ENCODE results near the gene WNT7A. TPM values are rescaled to one million over a fixed set of nuclear protein-coding genes. Genes with fewer than 3 reads are reported as not detected.

Gene WNT7A
- total and polyA plus RNA-seq, 2 donors (not counting 3 experiments of a cell fraction or from before 2014, with no cell fraction given): not detected

GRCh38 chr3:13792512-13793371, 87.1 kb downstream of the WNT7A start:
- no peak for FAIRE-seq
- Histone ChIP-seq H3K27ac (ENCODE audit: insufficient read depth, low read depth, low read length) (no peak overlapping the region), H3K4me2 (ENCODE audit: insufficient read depth, low read length) (no peak overlapping the region), H3K4me3 (replicated peaks in 1 of 3; ENCODE audit: insufficient read depth in 1 of 3, low read depth in 1 of 3, low read length in 3 of 3) (no peak overlapping the region), H3K36me3 (ENCODE audit: control insufficient read depth in 2 of 2, extremely low read depth in 1 of 2, insufficient read depth in 2 of 2, low read length in 2 of 2) (no peaks in the 10 kb centered on the region), H3K4me1 (ENCODE audit: control insufficient read depth, extremely low read depth, insufficient read depth, low read length) (no peaks in the 10 kb centered on the region), H3K9me1 (replicated peaks; ENCODE audit: control insufficient read depth, extremely low read depth, insufficient read depth, low read length) (no peaks in the 10 kb centered on the region), H2AFZ (ENCODE audit: low read depth, low read length) (no peak overlapping the region), H3K9ac (replicated peaks; ENCODE audit: extremely low read depth, insufficient read depth, low read length) (no peak overlapping the region), H4K20me1 (replicated peaks; ENCODE audit: control insufficient read depth, extremely low read depth, insufficient read depth, low read length) (no peaks in the 10 kb centered on the region), H3K79me2 (ENCODE audit: control insufficient read depth, insufficient read depth, low read length) (no peaks in the 10 kb centered on the region), H3K9me3 (replicated peaks; ENCODE audit: control insufficient read depth, insufficient read depth, low read length) (no peaks in the 10 kb centered on the region), H3K27me3 (ENCODE audit: control insufficient read depth in 2 of 2, insufficient read depth in 2 of 2, low read length in 2 of 2) (no peaks in the 10 kb centered on the region)
- DNase-seq (ENCODE audit: low read depth, low spot score): no peak
- CTCF ChIA-PET: no interaction called here
- BruUV-seq (replicated peaks): no TSS peak
- TF ChIP-seq FOS (IDR thresholded peaks at IDR 0.05; ENCODE audit: borderline replicate concordance, insufficient read depth, low read length) (no peak), JUN (IDR thresholded peaks at IDR 0.05; ENCODE audit: borderline replicate concordance, insufficient read depth, insufficient read length, low read depth) (no peak), EZH2 (IDR thresholded peaks at IDR 0.05; ENCODE audit: borderline replicate concordance, low read depth, low read length, severe bottlenecking) (no peak), POLR2AphosphoS5 (IDR thresholded peaks at IDR 0.05; ENCODE audit: insufficient read depth, low read depth, low read length) (no peak), POLR2A (IDR thresholded peaks at IDR 0.05; ENCODE audit: low read depth, low read length) (no peak), MYC (IDR thresholded peaks at IDR 0.05; ENCODE audit: low read depth, low read length) (no peak), GATA2 (IDR thresholded peaks at IDR 0.05; ENCODE audit: insufficient read depth, insufficient read length, low read depth, low read length) (no peak)
- TF ChIP-seq, protein P1, sequence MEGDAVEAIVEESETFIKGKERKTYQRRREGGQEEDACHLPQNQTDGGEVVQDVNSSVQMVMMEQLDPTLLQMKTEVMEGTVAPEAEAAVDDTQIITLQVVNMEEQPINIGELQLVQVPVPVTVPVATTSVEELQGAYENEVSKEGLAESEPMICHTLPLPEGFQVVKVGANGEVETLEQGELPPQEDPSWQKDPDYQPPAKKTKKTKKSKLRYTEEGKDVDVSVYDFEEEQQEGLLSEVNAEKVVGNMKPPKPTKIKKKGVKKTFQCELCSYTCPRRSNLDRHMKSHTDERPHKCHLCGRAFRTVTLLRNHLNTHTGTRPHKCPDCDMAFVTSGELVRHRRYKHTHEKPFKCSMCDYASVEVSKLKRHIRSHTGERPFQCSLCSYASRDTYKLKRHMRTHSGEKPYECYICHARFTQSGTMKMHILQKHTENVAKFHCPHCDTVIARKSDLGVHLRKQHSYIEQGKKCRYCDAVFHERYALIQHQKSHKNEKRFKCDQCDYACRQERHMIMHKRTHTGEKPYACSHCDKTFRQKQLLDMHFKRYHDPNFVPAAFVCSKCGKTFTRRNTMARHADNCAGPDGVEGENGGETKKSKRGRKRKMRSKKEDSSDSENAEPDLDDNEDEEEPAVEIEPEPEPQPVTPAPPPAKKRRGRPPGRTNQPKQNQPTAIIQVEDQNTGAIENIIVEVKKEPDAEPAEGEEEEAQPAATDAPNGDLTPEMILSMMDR (IDR thresholded peaks at IDR 0.05; ENCODE audit: extremely low read depth in 1 of 2, insufficient read depth in 1 of 2, low read depth in 1 of 2, low read length in 2 of 2): no peak
- TF ChIP-seq, protein P2, sequence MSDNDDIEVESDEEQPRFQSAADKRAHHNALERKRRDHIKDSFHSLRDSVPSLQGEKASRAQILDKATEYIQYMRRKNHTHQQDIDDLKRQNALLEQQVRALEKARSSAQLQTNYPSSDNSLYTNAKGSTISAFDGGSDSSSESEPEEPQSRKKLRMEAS (IDR thresholded peaks at IDR 0.05; ENCODE audit: insufficient read depth, insufficient read length): no peak
- dilution Hi-C loops (cut with MboI; ENCODE audit: extremely low pct_ligation_motif_present, low sequenced_read_pairs) (no loop called here), intact Hi-C loops (cut with micrococcal nuclease) (no loop called here)
- POLR2A ChIA-PET: no interaction called here
